Fibroblast of villous mesenchyme (primary cell): Measurements from ENCODE around the gene RASL11B. TPM values are rescaled to one million over a fixed set of nuclear protein-coding genes. Genes with fewer than 3 reads are reported as not detected.

ENCODE experiments used
- DNase-seq: peaks from one replicate; pipeline ENCODE4 v3.0.0-alpha.2; 2010; ENCODE audit warnings: low read depth
- H3K4me3 ChIP-seq: 2 replicates; pipeline ENCODE4 v1.5.1; 2011; ENCODE audit warnings: low read depth, mild to moderate bottlenecking, low read length
- CTCF ChIP-seq: IDR thresholded peaks from 2 replicates; pipeline ENCODE4 v1.5.1; 2012; ENCODE audit warnings: low read depth, mild to moderate bottlenecking, low read length; ENCODE audit not compliant: insufficient read depth
- total RNA-seq: library from RNA; depleted of rRNA; stranded (reverse); fragments of >200 nt; gene quantifications from 2 replicates; pipeline ENCODE4 v1.2.3, GENCODE V29; 2012

RASL11B gene
- total RNA-seq, 1 donor = 0.43 TPM

GRCh38 chr4:52890521-52890791 is 28.3 kb downstream of the RASL11B start:
- no peak for TF ChIP-seq CTCF
- DNase-seq = no peak
- H3K4me3 ChIP-seq = no peak overlapping the region

- no peak for DNase-seq
- no peak for TF ChIP-seq CTCF
- H3K4me3 ChIP-seq = no peak overlapping the region
These were observed 29.6 kb downstream of the RASL11B start for GRCh38 chr4:52891743-52892142.

- TF ChIP-seq CTCF = no peak
- H3K4me3 ChIP-seq = no peak overlapping the region
- DNase-seq = peak; percentile 62
These were observed 30.8 kb downstream of the RASL11B start for GRCh38 chr4:52892880-52893279.

- no peak for TF ChIP-seq CTCF
- DNase-seq = peak; percentile 21
- H3K4me3 ChIP-seq = no peak overlapping the region
These were observed 32.3 kb downstream of the RASL11B start for GRCh38 chr4:52894443-52894842.

- no peak for TF ChIP-seq CTCF
- no peak overlapping the region for H3K4me3 ChIP-seq
- DNase-seq = no peak
These were observed 41.2 kb downstream of the RASL11B start for GRCh38 chr4:52903273-52903672.

GRCh38 chr4:52904421-52904820 is 42.3 kb downstream of the RASL11B start:
- DNase-seq = no peak
- TF ChIP-seq CTCF = no peak

GRCh38 chr4:52907510-52907909 is 45.4 kb downstream of the RASL11B start:
- no peak for TF ChIP-seq CTCF
- no peak for DNase-seq
- no peak overlapping the region for H3K4me3 ChIP-seq

More at GRCh38 chr4:52904421-52904820, 42.3 kb downstream of the RASL11B start:
- H3K4me3 ChIP-seq = no peak overlapping the region
